Tibial nerve (tissue), 4 donors: ENCODE data around the gene CCDC159. TPM values are rescaled to one million over a fixed set of nuclear protein-coding genes. Genes with fewer than 3 reads are reported as not detected.

Experiments used
- DNase-seq, 2 donors: peaks; one replicate each; pipeline ENCODE4 v3.0.0-alpha.2; 2019; ENCODE audit warnings: low spot score in 2 of 2
- H3K27ac ChIP-seq, 4 donors: fragments of 200-600 bp; sonication (generic) in 3 of 4; one replicate each; pipeline ENCODE4 v1.5.1; 2017 to 2019; ENCODE audit warnings: mild to moderate bottlenecking in 1 of 4
- H3K27me3 ChIP-seq, 2 donors: fragments of 200-600 bp; sonication (generic) in 1 of 2; one replicate each; pipeline versions ENCODE4 v1.5.1 to v1.6.0; 2017 to 2019
- H3K36me3 ChIP-seq, 3 donors: fragments of 200-600 bp; sonication (generic); one replicate each; pipeline ENCODE4 v1.5.1; 2018 to 2019
- H3K4me1 ChIP-seq, 4 donors: fragments of 200-600 bp; sonication (generic) in 3 of 4; one replicate each; pipeline ENCODE4 v1.5.1; 2017 to 2019
- H3K4me3 ChIP-seq, 4 donors: fragments of 200-600 bp; sonication (generic) in 3 of 4; one replicate each; pipeline ENCODE4 v1.5.1; 2017 to 2019; ENCODE audit warnings: mild to moderate bottlenecking in 1 of 4, moderate library complexity in 1 of 4
- H3K9me3 ChIP-seq, 4 donors: fragments of 200-600 bp; sonication (generic) in 3 of 4; one replicate each; pipeline ENCODE4 v1.5.1; 2017 to 2019
- EP300 ChIP-seq, 2 donors: sonication (generic); formaldehyde crosslinking; IDR thresholded peaks; one replicate each; pipeline ENCODE4 v1.6.1; 2017; ENCODE audit warnings: antibody characterized with exemption in 2 of 2, mild to moderate bottlenecking in 1 of 2
- POLR2A ChIP-seq, 2 donors: fragments of 450-650 bp; IDR thresholded peaks; one replicate each; pipeline ENCODE4 v1.6.1; 2017; ENCODE audit warnings: antibody characterized with exemption in 2 of 2, mild to moderate bottlenecking in 2 of 2, moderate library complexity in 2 of 2
- WGBS, 2 donors: methylation state at CpG; one replicate each; pipeline ENCODE4 v1.1.5; 2018; 5-methylcytosine and 5-hydroxymethylcytosine counted together
- total RNA-seq, 4 donors: library from RNA; depleted of rRNA; stranded (reverse); fragments of >200 nt; gene quantifications; one replicate each; pipeline ENCODE4 v1.1.0, GENCODE V29; 2016
- TF ChIP-seq, protein P1 (sequence below), 5 experiments: fragments of 200-600 bp in 3 of 5; fragments of 450-650 bp in 2 of 5; sonication (generic) in 3 of 5; IDR thresholded peaks; one replicate each; pipeline ENCODE4 v1.5.1; 2016 to 2019; ENCODE audit warnings: antibody characterized with exemption in 5 of 5, mild to moderate bottlenecking in 3 of 5, moderate library complexity in 2 of 5

The CCDC159 gene
- total RNA-seq, 4 donors from 2014 or later = 23.2 to 33.7 (median 30.8) TPM

DNA sequence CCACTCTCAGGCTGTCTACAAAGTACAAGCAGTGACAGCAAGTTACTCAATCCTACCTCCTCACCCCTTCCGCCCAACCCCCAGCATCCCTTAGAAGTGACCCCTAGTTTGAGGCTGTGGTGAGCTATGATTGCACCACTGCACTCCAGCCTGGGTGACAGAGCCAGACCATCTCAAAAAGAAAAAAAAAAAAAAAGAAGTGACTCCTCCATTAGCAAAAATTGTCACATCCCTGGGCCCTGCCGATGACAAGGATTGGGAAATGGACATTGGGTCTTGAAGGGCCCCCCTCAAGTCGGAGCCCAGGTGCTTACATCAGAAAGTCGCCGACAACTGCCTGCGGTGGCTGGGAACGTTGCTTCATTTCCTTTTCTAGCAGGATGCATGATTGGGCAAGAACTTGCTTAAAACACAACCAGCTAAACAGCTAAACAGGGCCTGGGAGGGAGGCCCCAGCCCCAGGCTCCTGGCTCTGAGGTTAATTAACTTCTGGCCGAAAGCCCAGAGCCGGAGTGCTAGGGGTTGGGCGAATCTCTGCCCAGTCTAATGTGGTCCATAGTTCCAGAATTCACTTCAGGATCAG lies 22.1 kb upstream of the CCDC159 start:
- Histone ChIP-seq H3K4me3 (no peak overlapping the region), H3K4me1 (peaks cover 3 to 48% (median 23%) of the 10 kb centered on the region in 4 donors), H3K36me3 (peaks cover 0 to 43% (median 2%) of the 10 kb centered on the region in 3 donors), H3K9me3 (no peaks in the 10 kb centered on the region), H3K27me3 (no peaks in the 10 kb centered on the region), H3K27ac (peak overlapping the region; percentile 62 to 83 (median 74))
- WGBS, 2 donors = 16 to 19% methylated on average over 10 of the region's 10 CpGs
- peak; percentile 51 to 83 for DNase-seq
- TF ChIP-seq POLR2A (IDR thresholded peaks at IDR 0.05) = no peak
- peak; percentile 35 to 91 for TF ChIP-seq EP300 (IDR thresholded peaks at IDR 0.05)

DNA sequence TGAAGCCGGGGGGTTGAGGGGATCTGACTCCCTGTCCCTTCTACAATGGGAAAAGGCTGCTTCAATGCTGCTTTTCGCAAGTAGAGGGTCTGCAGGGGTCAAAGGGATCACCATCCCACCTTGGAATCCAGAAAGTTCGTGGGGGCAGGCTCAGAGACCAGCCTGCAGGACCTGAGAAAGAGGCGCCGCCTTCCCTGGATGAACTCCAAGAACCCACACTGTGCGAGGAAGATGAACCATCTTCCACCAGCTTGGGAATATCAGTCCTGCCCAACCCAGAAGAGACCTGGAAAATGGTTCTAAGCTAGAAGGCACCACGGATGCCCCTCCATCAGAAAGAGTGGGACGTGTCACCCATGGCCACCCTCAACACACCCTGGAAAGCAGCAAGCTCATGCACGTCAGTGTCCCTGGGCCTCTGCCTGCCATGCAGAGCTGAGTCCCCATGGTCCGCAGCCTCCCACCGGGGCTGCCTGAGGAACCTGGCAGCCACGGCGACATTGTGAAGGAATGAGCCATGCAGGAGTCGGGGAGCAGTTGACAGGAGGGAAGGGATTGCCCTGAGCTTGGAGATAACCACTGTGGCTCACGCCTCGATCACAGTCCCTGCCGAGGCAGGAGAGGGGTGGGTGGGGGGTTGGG lies 21.4 kb upstream of the CCDC159 start:
- Histone ChIP-seq H3K9me3 (no peaks in the 10 kb centered on the region), H3K4me3 (no peak overlapping the region), H3K4me1 (peaks cover 3 to 48% (median 23%) of the 10 kb centered on the region in 4 donors), H3K27ac (peak overlapping the region; percentile 62 to 83 (median 74)), H3K27me3 (no peaks in the 10 kb centered on the region), H3K36me3 (peaks cover 0 to 50% (median 2%) of the 10 kb centered on the region in 3 donors)
- WGBS, 2 donors = 62 to 72% methylated on average over 8 to 11 of the region's 17 CpGs
- TF ChIP-seq EP300 (IDR thresholded peaks at IDR 0.05) (no peak), POLR2A (IDR thresholded peaks at IDR 0.05) (no peak)
- TF ChIP-seq, protein P1, sequence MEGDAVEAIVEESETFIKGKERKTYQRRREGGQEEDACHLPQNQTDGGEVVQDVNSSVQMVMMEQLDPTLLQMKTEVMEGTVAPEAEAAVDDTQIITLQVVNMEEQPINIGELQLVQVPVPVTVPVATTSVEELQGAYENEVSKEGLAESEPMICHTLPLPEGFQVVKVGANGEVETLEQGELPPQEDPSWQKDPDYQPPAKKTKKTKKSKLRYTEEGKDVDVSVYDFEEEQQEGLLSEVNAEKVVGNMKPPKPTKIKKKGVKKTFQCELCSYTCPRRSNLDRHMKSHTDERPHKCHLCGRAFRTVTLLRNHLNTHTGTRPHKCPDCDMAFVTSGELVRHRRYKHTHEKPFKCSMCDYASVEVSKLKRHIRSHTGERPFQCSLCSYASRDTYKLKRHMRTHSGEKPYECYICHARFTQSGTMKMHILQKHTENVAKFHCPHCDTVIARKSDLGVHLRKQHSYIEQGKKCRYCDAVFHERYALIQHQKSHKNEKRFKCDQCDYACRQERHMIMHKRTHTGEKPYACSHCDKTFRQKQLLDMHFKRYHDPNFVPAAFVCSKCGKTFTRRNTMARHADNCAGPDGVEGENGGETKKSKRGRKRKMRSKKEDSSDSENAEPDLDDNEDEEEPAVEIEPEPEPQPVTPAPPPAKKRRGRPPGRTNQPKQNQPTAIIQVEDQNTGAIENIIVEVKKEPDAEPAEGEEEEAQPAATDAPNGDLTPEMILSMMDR (IDR thresholded peaks at IDR 0.05) = no peak
- no peak for DNase-seq

DNA sequence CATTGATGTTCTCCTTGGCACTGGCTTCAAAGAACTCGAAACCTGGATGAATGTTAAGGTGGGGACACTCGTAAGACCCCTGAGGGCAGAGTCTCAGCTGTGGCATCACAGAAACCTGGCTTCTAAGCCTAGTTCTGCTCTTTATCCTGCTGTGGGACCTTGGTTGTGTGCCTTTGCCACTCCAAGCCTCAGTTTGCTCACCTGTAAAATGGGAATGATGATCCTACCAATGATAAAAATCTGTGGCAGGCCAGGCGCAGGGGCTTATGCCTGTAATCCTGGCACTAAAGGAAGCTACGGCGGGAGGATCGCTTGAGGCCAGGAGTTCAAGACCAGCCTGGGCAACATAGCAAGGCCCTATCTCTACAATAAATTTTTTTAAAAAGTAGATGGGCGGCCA lies 20.8 kb upstream of the CCDC159 start:
- Histone ChIP-seq H3K9me3 (no peaks in the 10 kb centered on the region), H3K27ac (peak overlapping the region in 1 of 4 donors; percentile 80), H3K27me3 (no peaks in the 10 kb centered on the region), H3K4me3 (no peak overlapping the region), H3K4me1 (peaks cover 3 to 48% (median 23%) of the 10 kb centered on the region in 4 donors), H3K36me3 (peaks cover 0 to 57% (median 2%) of the 10 kb centered on the region in 3 donors)
- 95 to 98% methylated on average over 7 of the region's 7 CpGs for WGBS, 2 donors
- DNase-seq = no peak
- TF ChIP-seq EP300 (IDR thresholded peaks at IDR 0.05) = no peak
- no peak for TF ChIP-seq POLR2A (IDR thresholded peaks at IDR 0.05)
- TF ChIP-seq, protein P1 (IDR thresholded peaks at IDR 0.05) = no peak

DNA sequence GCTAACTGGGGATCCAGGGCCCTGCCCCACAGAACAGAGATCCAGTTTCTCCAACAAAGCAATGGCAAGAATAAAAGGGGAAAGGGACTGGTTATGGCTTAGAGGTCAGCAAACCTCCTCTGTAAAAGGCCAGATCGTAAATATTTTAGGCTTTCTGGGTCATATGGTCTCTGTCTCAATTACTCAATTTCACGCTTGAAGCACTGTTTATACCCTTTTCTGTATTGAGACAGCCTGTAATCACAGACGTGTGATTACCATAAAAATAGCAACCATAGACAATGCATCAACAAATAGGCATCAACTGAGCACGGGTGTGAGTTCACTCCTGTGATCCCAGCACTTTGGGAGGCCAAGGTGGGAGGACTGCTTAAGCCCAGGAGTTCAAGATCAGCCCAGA lies 16.2 kb upstream of the CCDC159 start:
- Histone ChIP-seq H3K9me3 (no peaks in the 10 kb centered on the region), H3K4me3 (no peak overlapping the region), H3K27me3 (no peaks in the 10 kb centered on the region), H3K27ac (no peak overlapping the region), H3K36me3 (peaks cover 4 to 98% (median 6%) of the 10 kb centered on the region in 3 donors), H3K4me1 (peaks cover 0 to 5% (median 0%) of the 10 kb centered on the region in 4 donors)
- TF ChIP-seq, protein P1 (IDR thresholded peaks at IDR 0.05) = no peak
- TF ChIP-seq POLR2A (IDR thresholded peaks at IDR 0.05) = no peak
- TF ChIP-seq EP300 (IDR thresholded peaks at IDR 0.05) = no peak
- 55 to 69% methylated on average over 4 of the region's 4 CpGs for WGBS, 2 donors
- no peak for DNase-seq

DNA sequence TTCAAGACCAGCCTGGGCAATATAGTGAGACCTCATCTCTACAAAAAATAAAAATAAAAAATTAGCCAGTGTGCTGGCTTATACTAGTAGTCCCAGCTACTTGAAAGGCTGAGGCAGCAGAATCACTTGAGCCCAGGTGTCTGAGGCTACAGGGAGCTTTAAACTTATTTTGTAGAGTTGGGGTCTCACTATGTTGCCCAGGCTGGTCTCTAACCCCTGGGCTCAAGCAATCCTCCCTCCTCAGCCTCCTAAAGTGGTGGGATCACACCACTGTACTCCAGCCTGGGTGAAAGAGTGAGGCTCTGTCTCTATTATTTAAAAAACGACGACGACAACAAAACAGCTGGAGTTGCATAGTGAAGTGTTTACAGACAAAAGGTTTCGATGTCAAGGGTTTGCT lies 14.8 kb upstream of the CCDC159 start:
- 68 to 81% methylated on average over 4 of the region's 4 CpGs for WGBS, 2 donors
- peaks cover 4 to 100% (median 6%) of the 10 kb centered on the region in 3 donors for H3K36me3 ChIP-seq

More for the DNA sequence above, 14.8 kb upstream of the CCDC159 start:
- DNase-seq = no peak
- Histone ChIP-seq H3K27ac (no peak overlapping the region), H3K4me3 (no peak overlapping the region), H3K9me3 (no peaks in the 10 kb centered on the region), H3K4me1 (no peaks in the 10 kb centered on the region), H3K27me3 (no peaks in the 10 kb centered on the region)
- no peak for TF ChIP-seq POLR2A (IDR thresholded peaks at IDR 0.05)
- TF ChIP-seq, protein P1 (IDR thresholded peaks at IDR 0.05) = no peak
